ENCODE measurements around the gene SDC4.

- TF ChIP-seq JUND (IDR thresholded peaks at IDR 0.05; ENCODE audit: low read depth, low read length), result no peak
- no peak for TF ChIP-seq BCLAF1 (IDR thresholded peaks at IDR 0.05)
- TF ChIP-seq GABPA (IDR thresholded peaks at IDR 0.05; ENCODE audit: low read depth), result no peak
- TF ChIP-seq SP1 (IDR thresholded peaks at IDR 0.05; ENCODE audit: low read depth, low read length), result no peak
- TF ChIP-seq HCFC1 (IDR thresholded peaks at IDR 0.05; ENCODE audit: low read length), result no peak
- no peak for TF ChIP-seq NFIC (IDR thresholded peaks at IDR 0.05; ENCODE audit: low read depth, low read length)
- TF ChIP-seq CTCF (IDR thresholded peaks at IDR 0.05 in 2 of 3, conservative IDR thresholded peaks at IDR 0.05 in 1 of 3; ENCODE audit: control insufficient read depth in 2 of 3, extremely low read depth in 1 of 3, insufficient read depth in 1 of 3, low read depth in 3 of 3, low read length in 3 of 3), result no peak
- TF ChIP-seq YY1 (IDR thresholded peaks at IDR 0.05; ENCODE audit: low read depth, low read length), result no peak
- TF ChIP-seq POLR2A (IDR thresholded peaks at IDR 0.05; ENCODE audit: low read depth, low read length), result no peak
Observed at GRCh38 chr20:45390931-45391330, 42.7 kb upstream of the SDC4 start.

All from GM12878 (cell line).